Left ventricle myocardium inferior (tissue), 1 donor: Measurements from ENCODE around the gene DENND4A. TPM values are rescaled to one million over a fixed set of nuclear protein-coding genes. Genes with fewer than 3 reads are reported as not detected.

Experiments
- DNase-seq: peaks from one replicate; pipeline ENCODE4 v3.0.0-alpha.2; 2020
- H3K27ac ChIP-seq: fragments of 200-600 bp; replicated peaks from 2 replicates; pipeline ENCODE4 v1.8.0; 2021
- H3K27me3 ChIP-seq: fragments of 200-600 bp; 2 replicates; pipeline ENCODE4 v1.8.0; 2021; ENCODE audit warnings: low read depth
- H3K36me3 ChIP-seq: fragments of 200-600 bp; 2 replicates; pipeline ENCODE4 v1.8.0; 2021
- H3K4me1 ChIP-seq: fragments of 200-600 bp; 2 replicates; pipeline ENCODE4 v1.8.0; 2021
- H3K4me3 ChIP-seq: fragments of 200-600 bp; 2 replicates; pipeline ENCODE4 v1.8.0; 2021; ENCODE audit warnings: mild to moderate bottlenecking, moderate library complexity
- H3K9me3 ChIP-seq: fragments of 200-600 bp; replicated peaks from 2 replicates; pipeline ENCODE4 v1.8.0; 2021
- CTCF ChIP-seq: fragments of 200-600 bp; IDR thresholded peaks from 2 replicates; pipeline ENCODE4 v1.8.0; 2021; ENCODE audit warnings: antibody characterized with exemption, mild to moderate bottlenecking, borderline replicate concordance
- intact Hi-C: fragments of 100-400 bp; cut with micrococcal nuclease; formaldehyde crosslinking; loops from one replicate; pipeline ENCODE4 v1.11.0; 2022
- total RNA-seq: library from RNA; stranded (reverse); fragmentation: NEBNext Ultra II Directional; extraction: Animal tissue kit (Norgen Biotek cat#: 25700); gene quantifications from one replicate; pipeline ENCODE4 v1.2.1, GENCODE V29; 2021
- donor health status: DM: no; HTN: yes; CAD: no; lungs with severe emphysema.

DENND4A gene
- total RNA-seq, 1 donor from 2014 or later = 13.5 TPM

- H3K4me3 ChIP-seq = no peak overlapping the region
- H3K27ac ChIP-seq = no peak overlapping the region
- H3K36me3 ChIP-seq = peaks cover 52% of the 10 kb centered on the region
- no peaks in the 10 kb centered on the region for H3K27me3 ChIP-seq
- no peaks in the 10 kb centered on the region for H3K4me1 ChIP-seq
- TF ChIP-seq CTCF = no peak
- H3K9me3 ChIP-seq = no peaks in the 10 kb centered on the region
- intact Hi-C loops = no loop called here
- no peak for DNase-seq
Measured at GRCh38 chr15:65731926-65732325, 60.2 kb downstream of the DENND4A start.

- H3K9me3 ChIP-seq = no peaks in the 10 kb centered on the region
- intact Hi-C loops = no loop called here
- no peak for DNase-seq
- no peak overlapping the region for H3K27ac ChIP-seq
- H3K36me3 ChIP-seq = peaks cover 58% of the 10 kb centered on the region
- no peak overlapping the region for H3K4me3 ChIP-seq
- no peaks in the 10 kb centered on the region for H3K4me1 ChIP-seq
- TF ChIP-seq CTCF = no peak
- no peaks in the 10 kb centered on the region for H3K27me3 ChIP-seq
Measured at GRCh38 chr15:65730549-65731172, 61.4 kb downstream of the DENND4A start.

- Histone ChIP-seq H3K36me3 (peaks cover 86% of the 10 kb centered on the region), H3K4me1 (no peaks in the 10 kb centered on the region), H3K27me3 (no peaks in the 10 kb centered on the region), H3K27ac (no peak overlapping the region), H3K4me3 (no peak overlapping the region), H3K9me3 (no peaks in the 10 kb centered on the region)
- DNase-seq = no peak
- TF ChIP-seq CTCF = no peak
- intact Hi-C loops = no loop called here
Measured at GRCh38 chr15:65724464-65725215, 67.5 kb downstream of the DENND4A start.

- no peak for DNase-seq
- intact Hi-C loops = no loop called here
- Histone ChIP-seq H3K9me3 (no peaks in the 10 kb centered on the region), H3K4me3 (no peak overlapping the region), H3K36me3 (peaks cover 86% of the 10 kb centered on the region), H3K4me1 (no peaks in the 10 kb centered on the region), H3K27me3 (no peaks in the 10 kb centered on the region), H3K27ac (no peak overlapping the region)
- TF ChIP-seq CTCF = no peak
Measured at GRCh38 chr15:65723876-65724275, 68.2 kb downstream of the DENND4A start.

- TF ChIP-seq CTCF = no peak
- Histone ChIP-seq H3K27me3 (no peaks in the 10 kb centered on the region), H3K4me3 (no peak overlapping the region), H3K27ac (no peak overlapping the region), H3K36me3 (peaks cover 83% of the 10 kb centered on the region), H3K4me1 (no peaks in the 10 kb centered on the region), H3K9me3 (no peaks in the 10 kb centered on the region)
- intact Hi-C loops = no loop called here
- no peak for DNase-seq
Measured at GRCh38 chr15:65722191-65722590, 69.9 kb downstream of the DENND4A start.
